Effector CD4-positive, alpha-beta T cell (primary cell): ENCODE measurements around the gene ZNF302.
A peak's percentile ranks its signal among the peaks of the same experiment; 100 is the strongest.

ENCODE experiments used
- DNase-seq: peaks from one replicate; pipeline ENCODE4 v3.0.0-alpha.2; 2020

Gene ZNF302

DNA sequence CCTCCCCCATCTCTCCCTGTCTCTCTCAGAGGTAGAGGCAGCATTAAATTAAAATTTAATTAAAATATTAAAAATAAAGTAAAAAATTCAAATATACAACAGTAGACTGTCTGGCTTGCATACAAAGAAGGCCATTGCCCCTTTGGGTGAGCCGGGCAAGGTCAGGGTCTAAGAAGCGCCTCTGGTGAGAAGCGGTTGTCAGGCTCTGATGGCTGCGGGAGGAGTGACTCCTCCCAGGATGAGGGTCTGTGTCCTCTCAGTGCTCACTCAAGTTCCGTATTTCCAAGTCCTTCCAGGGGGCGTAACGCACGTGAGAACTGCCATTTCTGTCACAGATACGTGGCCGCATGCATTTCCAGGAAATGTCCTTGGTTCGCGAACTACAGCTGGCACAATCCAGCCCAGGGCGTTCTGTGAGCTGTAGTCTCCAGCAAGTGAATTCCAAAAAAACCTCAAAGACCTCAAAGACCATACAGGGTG lies 55.8 kb downstream of the ZNF302 start:
- peak; percentile 17 for DNase-seq

GRCh38 chr19:34733746-34734536 lies 56.5 kb downstream of the ZNF302 start, which contains the start of gene ZNF181:
Gene ZNF181 (plus strand): TSS chr19:34734243. CDS start chr19:34735038, 795 bp downstream.
- peak; percentile 72 for DNase-seq

DNA sequence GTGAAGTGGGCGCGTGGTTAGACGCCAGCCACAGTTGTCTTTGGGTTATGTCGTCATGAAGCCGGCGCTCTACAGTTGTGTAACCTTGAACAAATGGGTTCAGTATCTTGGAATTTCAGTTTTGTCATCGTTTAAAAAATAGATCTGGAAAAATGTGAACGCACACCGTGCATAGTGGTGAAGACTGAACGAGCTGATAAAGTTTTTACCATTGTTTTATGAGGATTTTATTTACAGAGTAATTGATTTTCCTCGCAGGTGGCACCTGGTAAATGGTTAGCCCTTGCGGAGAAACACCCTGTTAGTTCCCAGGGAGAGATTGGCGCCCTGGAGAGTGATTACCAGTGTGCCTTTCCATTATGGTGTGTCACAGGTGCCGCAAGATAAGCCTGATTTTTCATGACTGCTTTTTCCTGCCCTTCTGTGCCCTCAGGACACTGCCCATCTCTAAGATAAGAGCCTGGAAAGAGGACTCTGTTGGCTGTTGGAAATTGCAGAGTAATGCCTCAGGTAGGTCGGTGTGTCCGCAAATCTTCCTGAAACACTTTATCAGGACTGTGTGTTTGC lies 57.1 kb downstream of the ZNF302 start:
- DNase-seq, result no peak
